NCI-H2227 (cell line): ENCODE measurements around the gene NEU2.
"Not testable (repeated sequence)": the region's sequence is repeated elsewhere in the genome, so short reads cannot be mapped to it uniquely, and the experiment has no call there.

ENCODE experiments used
- DNase-seq: peaks from one replicate; lab custom pipeline; 2025; ENCODE audit not compliant: unreplicated experiment; lab: John Stamatoyannopoulos, UW

The NEU2 gene

DNA sequence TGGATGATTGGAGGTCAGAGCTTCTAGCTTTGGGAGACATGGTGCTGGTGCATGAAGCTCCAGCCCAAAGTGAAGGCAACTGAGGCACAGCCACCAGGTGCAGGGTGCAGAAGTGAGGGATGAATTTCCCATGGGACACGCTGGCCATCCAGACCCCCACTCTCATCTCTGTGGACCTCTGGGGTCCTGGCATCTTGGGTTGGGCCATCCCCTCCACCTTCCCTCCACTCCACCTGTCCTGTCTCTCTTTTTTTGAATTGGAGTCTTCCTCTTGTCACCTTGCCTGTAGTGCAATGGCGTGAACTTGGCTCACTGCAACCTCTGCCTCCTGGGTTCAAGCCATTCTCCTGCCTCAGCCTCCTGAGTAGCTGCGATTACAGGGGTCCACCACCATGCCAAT, 22.8 kb upstream of the NEU2 start:
- DNase-seq = no peak

GRCh38 chr2:233010569-233011267, 21.8 kb upstream of the NEU2 start:
- DNase-seq = no peak

GRCh38 chr2:233011268-233011650, 21.2 kb upstream of the NEU2 start:
- no peak for DNase-seq

- no peak for DNase-seq
These were observed 20.8 kb upstream of the NEU2 start for GRCh38 chr2:233011702-233012131.

DNA sequence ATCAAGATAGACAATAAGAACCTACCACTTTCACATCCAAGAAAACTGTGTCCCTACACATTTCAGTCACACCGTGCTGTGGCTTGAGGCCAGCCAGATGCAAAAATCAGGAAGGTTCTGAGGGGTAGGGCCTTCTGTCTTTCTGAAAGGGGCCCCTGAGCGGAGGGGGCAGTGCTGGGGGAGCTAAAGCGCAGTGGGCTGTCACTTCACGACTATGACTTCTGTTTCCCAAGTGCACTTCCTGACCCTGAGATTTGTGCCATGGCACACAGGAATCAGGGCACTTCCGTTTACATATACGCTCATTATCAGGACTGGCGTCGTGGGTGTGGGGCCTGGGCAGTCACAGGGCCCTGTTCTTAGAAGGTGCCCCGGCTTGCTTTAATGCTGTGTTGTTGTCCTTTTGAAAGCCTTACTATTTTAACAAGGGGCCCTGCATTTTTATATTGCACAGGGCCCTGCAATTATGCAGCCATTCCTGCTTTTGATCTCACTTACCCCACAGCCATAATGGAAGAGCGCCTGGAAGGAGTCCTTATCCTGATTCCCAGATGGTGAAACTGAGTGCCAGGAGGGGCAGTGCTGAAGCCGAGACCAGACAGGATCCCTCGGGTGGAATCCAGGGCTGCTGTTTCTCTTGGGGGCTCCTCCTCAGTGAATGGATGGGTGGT, 20.0 kb upstream of the NEU2 start:
- no peak for DNase-seq

- no peak for DNase-seq
These were observed 19.4 kb upstream of the NEU2 start, which contains the start of gene NGEF for GRCh38 chr2:233013027-233013461. Gene NGEF (minus strand): TSS chr2:233013256. CDS start chr2:232974890, 38,366 bp downstream.

DNA sequence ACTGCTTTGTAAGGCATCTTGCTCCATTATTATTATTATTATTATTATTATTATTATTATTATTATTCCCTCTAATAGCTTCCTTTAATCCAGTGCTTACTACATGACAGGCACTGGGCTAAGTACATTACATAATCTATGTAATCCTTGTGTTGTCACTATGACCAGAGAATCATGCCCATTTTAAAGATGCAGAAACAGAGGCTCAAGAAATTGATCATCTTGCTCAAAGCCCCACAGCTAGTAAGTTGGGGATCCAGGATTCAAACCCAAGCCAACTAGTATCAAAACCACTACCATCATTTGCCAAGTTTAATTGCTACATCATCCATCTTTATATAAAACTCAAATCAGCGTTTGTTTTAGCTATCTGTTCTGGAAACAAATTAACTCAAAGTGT, 18.8 kb upstream of the NEU2 start:
- no peak for DNase-seq

DNA sequence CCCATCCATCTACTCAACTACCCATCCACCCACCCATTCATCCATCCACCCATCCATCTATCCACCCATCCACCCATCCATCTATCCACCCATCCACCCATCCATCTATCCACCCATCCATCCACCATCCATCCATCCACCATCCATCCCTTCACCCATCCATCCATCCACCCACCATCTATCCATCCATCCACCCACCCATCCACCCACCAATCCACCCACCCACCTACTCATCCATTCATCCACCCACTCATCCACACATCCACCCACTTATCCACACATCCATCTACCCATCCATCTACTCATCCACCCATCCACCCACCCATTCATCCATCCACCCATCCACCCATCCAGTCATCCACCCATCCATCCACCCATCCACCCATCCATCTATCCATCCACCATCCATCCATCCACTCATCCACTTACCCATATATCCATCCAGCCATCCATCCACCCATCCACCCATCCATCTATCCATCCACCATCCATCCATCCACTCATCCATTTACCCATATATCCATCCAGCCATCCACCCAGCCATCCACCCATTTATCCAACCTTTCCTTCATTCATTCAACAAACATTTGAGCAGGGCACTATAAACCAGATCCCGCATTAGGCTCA, 17.3 kb upstream of the NEU2 start:
- no peak for DNase-seq

DNA sequence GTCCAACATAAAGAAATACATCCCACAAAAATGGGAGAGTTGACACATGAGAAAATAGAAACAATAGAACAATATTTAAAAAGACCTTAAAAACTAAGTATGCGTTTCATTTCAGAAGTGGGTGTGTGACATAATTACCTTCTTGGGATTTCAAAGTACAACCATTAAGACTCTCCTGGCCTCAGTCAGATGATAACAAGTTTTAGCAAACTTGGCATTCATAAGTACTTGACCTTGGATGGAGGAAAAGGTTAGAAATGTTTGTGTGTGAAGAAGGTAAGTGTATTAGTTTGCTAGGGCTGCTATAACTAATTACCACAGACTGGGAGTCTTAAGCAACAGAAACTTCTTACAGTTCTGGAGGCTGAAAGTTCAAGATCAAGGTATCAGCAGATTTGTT, 14.5 kb upstream of the NEU2 start:
- DNase-seq = no peak

GRCh38 chr2:233019610-233020009, 12.9 kb upstream of the NEU2 start:
- DNase-seq = not testable (repeated sequence)

DNA sequence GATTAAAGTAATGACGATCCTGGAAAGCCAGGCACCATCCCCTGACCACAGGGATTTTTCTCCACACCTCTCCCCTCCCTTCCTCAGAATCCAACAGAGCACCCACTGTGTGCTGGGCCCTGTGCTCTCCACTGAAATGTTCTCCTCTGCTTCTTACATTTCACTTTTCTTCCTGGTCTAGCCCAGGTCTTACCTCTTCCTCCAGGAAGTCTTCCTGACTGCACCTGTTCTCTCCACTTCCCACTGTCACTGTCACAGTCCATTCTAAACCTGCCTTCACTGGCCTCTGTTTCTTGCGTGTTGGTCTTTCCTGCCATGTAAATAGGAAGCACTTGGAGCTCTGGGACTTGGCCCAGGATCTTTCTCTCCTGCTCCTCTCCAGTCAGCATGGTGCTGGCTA, 12.0 kb upstream of the NEU2 start:
- DNase-seq = no peak

GRCh38 chr2:233021771-233022170, 10.7 kb upstream of the NEU2 start:
- no peak for DNase-seq

GRCh38 chr2:233022561-233022960, 9.9 kb upstream of the NEU2 start:
- DNase-seq = no peak

DNA sequence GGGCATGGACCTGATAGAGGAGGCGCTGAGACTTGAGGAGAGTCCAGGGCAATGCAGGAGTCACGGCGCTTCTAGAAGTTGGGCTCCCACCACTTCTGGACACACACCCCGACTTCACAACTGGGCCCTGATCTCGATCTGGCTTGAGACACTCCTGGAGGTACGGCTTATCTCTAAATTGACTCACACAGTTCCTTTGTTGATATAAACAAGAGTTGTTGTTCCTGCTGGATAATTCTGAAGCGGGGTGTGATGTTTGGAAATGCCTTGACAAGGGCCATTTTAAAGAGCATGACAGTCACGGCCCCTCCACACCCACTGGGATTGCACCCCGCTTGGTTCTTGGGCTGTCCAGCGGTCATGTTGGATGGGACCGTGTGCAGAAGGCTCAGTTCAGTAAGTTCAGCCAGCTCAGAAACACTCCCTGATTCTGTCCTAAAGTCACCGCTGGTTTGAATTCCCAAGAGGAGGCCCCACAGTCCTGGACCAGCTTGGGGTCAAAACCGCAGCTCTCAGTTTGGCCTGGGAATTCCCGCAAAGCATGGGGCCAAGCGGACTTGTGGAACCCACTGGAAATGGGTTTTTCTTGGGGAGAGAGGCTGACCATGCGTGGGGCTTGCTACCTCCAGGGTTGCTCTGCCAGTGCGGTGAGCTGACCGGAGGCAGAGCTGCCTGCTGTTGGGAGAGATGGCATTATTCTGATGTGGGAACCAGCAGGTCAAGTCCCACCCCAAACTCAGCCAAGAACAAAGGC, 9.3 kb upstream of the NEU2 start:
- DNase-seq = no peak

DNA sequence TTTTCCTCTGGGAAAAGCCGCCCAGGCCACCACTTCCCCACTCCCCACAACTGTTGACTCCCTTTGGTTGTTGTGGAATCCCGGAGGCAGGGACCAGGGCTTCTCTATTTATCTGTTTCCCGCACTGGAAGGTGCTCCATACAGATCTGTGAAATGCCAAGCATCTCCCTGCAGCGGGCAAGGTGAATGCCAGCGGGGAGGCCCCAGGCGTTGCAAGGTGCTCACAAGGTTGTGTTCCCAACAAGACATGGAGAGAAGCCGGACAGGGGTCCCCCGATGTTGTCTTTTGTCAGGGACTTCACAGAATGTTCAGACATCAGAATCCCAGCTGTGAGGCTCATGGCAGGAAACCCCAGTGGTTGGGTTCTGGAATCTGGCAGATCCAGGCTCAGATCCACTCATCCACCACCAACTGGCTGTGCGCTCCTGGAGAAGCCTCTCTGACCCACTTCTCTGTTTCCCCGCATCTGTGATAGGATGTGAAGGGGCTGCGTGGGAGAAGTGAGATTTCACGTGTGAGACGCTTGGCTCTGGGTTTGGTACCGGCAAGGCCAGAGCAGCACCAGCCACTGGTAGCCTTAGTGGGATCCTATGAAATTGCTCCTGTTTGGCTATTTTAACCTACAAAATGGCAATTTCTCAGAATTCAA, 8.6 kb upstream of the NEU2 start:
- no peak for DNase-seq

- no peak for DNase-seq
These were observed 6.8 kb upstream of the NEU2 start for GRCh38 chr2:233025706-233026105.

DNA sequence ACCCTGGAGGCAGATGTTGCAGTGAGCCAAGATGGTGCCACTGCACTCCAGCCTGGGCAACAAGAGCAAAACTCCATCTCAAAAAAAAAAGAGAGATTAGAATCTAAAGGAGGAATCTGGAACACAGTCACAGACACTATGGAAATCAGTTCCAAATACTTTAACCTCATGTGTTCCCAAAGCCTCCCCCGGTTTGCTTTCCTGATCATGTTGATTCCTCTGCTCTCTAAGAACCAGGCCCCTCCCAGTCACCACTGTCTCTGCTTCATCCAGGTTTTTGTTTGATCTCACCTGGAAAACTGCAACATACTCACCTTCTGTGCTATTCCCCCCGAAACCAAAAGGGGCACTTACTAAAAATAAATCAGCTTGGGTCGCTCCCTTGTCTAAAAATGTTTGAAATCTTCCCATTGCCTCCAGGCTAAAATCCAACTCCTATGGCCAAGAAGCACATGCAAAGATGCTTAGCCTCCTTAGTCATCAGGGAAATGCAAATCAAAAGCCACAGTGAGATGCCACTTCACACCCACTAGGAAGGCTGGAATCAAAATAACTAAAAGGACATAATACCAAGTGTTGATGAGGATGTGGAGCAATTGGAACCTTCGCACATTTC, 6.2 kb upstream of the NEU2 start:
- no peak for DNase-seq

GRCh38 chr2:233029321-233029720, 3.2 kb upstream of the NEU2 start:
- DNase-seq = no peak

GRCh38 chr2:233031556-233032500, 644 bp upstream of the NEU2 start:
- DNase-seq = no peak
